Upper lobe of left lung (tissue), 4 donors: Measurements from ENCODE around the gene ZBTB17.
A peak's percentile ranks its signal among the peaks of the same experiment; 100 is the strongest.

Experiments used
- CTCF ChIP-seq, 6 experiments: fragments of 450-650 bp in 4 of 6; fragments of 200-600 bp in 2 of 6; sonication (generic) in 2 of 6; IDR thresholded peaks; one replicate each; pipeline ENCODE4 v1.5.1; 2016 to 2019; ENCODE audit warnings: antibody characterized with exemption in 6 of 6
- POLR2A ChIP-seq, 4 donors: fragments of 450-650 bp; IDR thresholded peaks; one replicate each; pipeline ENCODE4 v1.5.1; 2016 to 2017; ENCODE audit warnings: antibody characterized with exemption in 4 of 4, mild to moderate bottlenecking in 2 of 4

GRCh38 chr1:15966081-15966955 is 9.6 kb downstream of the ZBTB17 start:
- TF ChIP-seq CTCF (IDR thresholded peaks at IDR 0.05) = no peak
- TF ChIP-seq POLR2A (IDR thresholded peaks at IDR 0.05) = peak in 1 of 4 donors; percentile 43
